IMR-90 (cell line): ENCODE data around the gene CBFA2T3. TPM values are rescaled to one million over a fixed set of nuclear protein-coding genes. Genes with fewer than 3 reads are reported as not detected.

ENCODE experiments used
- ATAC-seq: fragments of 200-7000 bp; cut with Tn5 transposase; 2 replicates; pipeline ENCODE4 v1.9.1; 2020; ENCODE audit warnings: low read depth, mild to moderate bottlenecking, moderate library complexity
- BruUV-seq: library from RNA; stranded (reverse); fragments of 400-500 nt; replicated peaks from 2 replicates; lab custom pipeline; 2021; lab: Mats Ljungman, UMichigan
- CTCF ChIA-PET: fragments of 300-600 bp; formaldehyde crosslinking; extraction: SDS; loops from one replicate; lab custom pipeline; 2021; ENCODE audit warnings: antibody characterized with exemption; lab: Yijun Ruan, JAX
- POLR2A ChIA-PET: fragments of 300-600 bp; sonication (Branson Sonifier 250); formaldehyde crosslinking; loops from one replicate; lab custom pipeline; 2022; ENCODE audit warnings: antibody characterized with exemption; ENCODE audit not compliant: unreplicated experiment; lab: Charles Lee
- DNase-seq: peaks from one replicate; pipeline ENCODE4 v3.0.0; 2013
- H2AFZ ChIP-seq: replicated peaks from 2 replicates; pipeline ENCODE3; 2013; ENCODE audit warnings: low read length, mild to moderate bottlenecking; ENCODE audit not compliant: poor library complexity
- H2AK5ac ChIP-seq: 2 replicates; pipeline ENCODE4 v1.6.1; 2013; ENCODE audit warnings: low read depth, low read length, inconsistent platforms
- H2AK9ac ChIP-seq: replicated peaks from 2 replicates; pipeline ENCODE3; 2013; ENCODE audit warnings: mild to moderate bottlenecking, low read depth, low read length, moderate library complexity; ENCODE audit not compliant: poor library complexity
- H2BK120ac ChIP-seq: 2 replicates; pipeline ENCODE4 v1.6.1; 2013; ENCODE audit warnings: low read depth, low read length, inconsistent platforms
- H2BK15ac ChIP-seq: 3 replicates; pipeline ENCODE4 v1.6.1; 2013; ENCODE audit warnings: low read depth, low read length, inconsistent platforms
- H2BK20ac ChIP-seq: 2 replicates; pipeline ENCODE4 v1.6.1; 2013; ENCODE audit warnings: low read depth, mild to moderate bottlenecking, inconsistent platforms, low read length, moderate library complexity
- H2BK5ac ChIP-seq: 2 replicates; pipeline ENCODE4 v1.6.1; 2013; ENCODE audit warnings: mild to moderate bottlenecking, low read depth, low read length, inconsistent platforms; ENCODE audit not compliant: poor library complexity, severe bottlenecking
- H3K14ac ChIP-seq: replicated peaks from 2 replicates; pipeline ENCODE4 v1.6.1; 2013; ENCODE audit warnings: low read depth, low read length, inconsistent platforms
- H3K18ac ChIP-seq: 2 replicates; pipeline ENCODE4 v1.6.1; 2013; ENCODE audit warnings: low read depth, low read length, control low read depth
- H3K23ac ChIP-seq: 2 replicates; pipeline ENCODE4 v1.6.1; 2013; ENCODE audit warnings: low read depth, low read length, inconsistent platforms
- H3K27ac ChIP-seq: 2 replicates; pipeline ENCODE4 v1.5.1; 2013; ENCODE audit warnings: mild to moderate bottlenecking, control low read depth, low read length; ENCODE audit not compliant: insufficient read depth
- H3K27me3 ChIP-seq: 2 replicates; pipeline ENCODE4 v1.6.1; 2013; ENCODE audit warnings: low read length; ENCODE audit not compliant: control insufficient read depth, insufficient read depth
- H3K36me3 ChIP-seq: 2 replicates; pipeline ENCODE4 v1.6.1; 2013; ENCODE audit warnings: low read length, mixed read lengths; ENCODE audit not compliant: control insufficient read depth, insufficient read depth
- H3K4ac ChIP-seq: 2 replicates; pipeline ENCODE4 v1.6.1; 2013; ENCODE audit warnings: low read depth, low read length, inconsistent platforms
- H3K4me1 ChIP-seq: 2 replicates; pipeline ENCODE4 v1.6.1; 2013; ENCODE audit warnings: low read length, mixed read lengths; ENCODE audit not compliant: control insufficient read depth, insufficient read depth
- H3K4me2 ChIP-seq: 2 replicates; pipeline ENCODE4 v1.6.1; 2013; ENCODE audit warnings: low read depth, mild to moderate bottlenecking, control low read depth, low read length, moderate library complexity
- H3K4me3 ChIP-seq: 2 replicates; pipeline ENCODE4 v1.5.1; 2013; ENCODE audit warnings: low read depth, mild to moderate bottlenecking, control low read depth, low read length, moderate library complexity; ENCODE audit not compliant: insufficient read depth
- H3K56ac ChIP-seq: 2 replicates; pipeline ENCODE4 v1.6.1; 2013; ENCODE audit warnings: low read length, inconsistent platforms; ENCODE audit not compliant: insufficient read depth; ENCODE audit errors: extremely low read depth
- H3K79me1 ChIP-seq, 2 experiments: 2 replicates each; pipeline ENCODE4 v1.6.1; 2013; ENCODE audit warnings: low read length in 2 of 2, inconsistent platforms in 1 of 2, low read depth in 1 of 2
- H3K9ac ChIP-seq: 2 replicates; pipeline ENCODE4 v1.6.1; 2013; ENCODE audit warnings: low read depth, low read length, control low read depth
- H3K9me1 ChIP-seq: 2 replicates; pipeline ENCODE4 v1.6.1; 2013; ENCODE audit warnings: low read length, inconsistent platforms; ENCODE audit not compliant: insufficient read depth
- H3K9me3 ChIP-seq: 2 replicates; pipeline ENCODE4 v1.6.1; 2013; ENCODE audit warnings: low read length; ENCODE audit not compliant: control insufficient read depth, insufficient read depth
- H4K20me1 ChIP-seq: 2 replicates; pipeline ENCODE4 v1.6.1; 2013; ENCODE audit warnings: low read length, inconsistent platforms; ENCODE audit not compliant: insufficient read depth
- H4K5ac ChIP-seq: 2 replicates; pipeline ENCODE4 v1.6.1; 2013; ENCODE audit warnings: mild to moderate bottlenecking, low read depth, low read length, control low read depth
- H4K8ac ChIP-seq, 2 experiments: 2 replicates each; pipeline ENCODE4 v1.6.1; 2013; ENCODE audit warnings: low read depth in 2 of 2, low read length in 2 of 2, control low read depth in 1 of 2, inconsistent platforms in 1 of 2
- H4K91ac ChIP-seq: 2 replicates; pipeline ENCODE4 v1.6.1; 2013; ENCODE audit warnings: low read depth, low read length, inconsistent platforms; ENCODE audit not compliant: insufficient read depth
- ELK1 ChIP-seq: fragments of 150-350 bp; IDR thresholded peaks from 2 replicates; pipeline ENCODE4 v1.6.1; 2016; ENCODE audit warnings: low read depth, mild to moderate bottlenecking, low read length, moderate library complexity, borderline replicate concordance
- MAFK ChIP-seq: IDR thresholded peaks from 2 replicates; pipeline ENCODE4 v1.6.1; 2012; ENCODE audit warnings: low read depth, low read length, improper control_type of control experiment
- SMC3 ChIP-seq: fragments of 150-350 bp; IDR thresholded peaks from 2 replicates; pipeline ENCODE4 v1.6.1; 2016; ENCODE audit warnings: low read depth, mild to moderate bottlenecking, antibody characterized with exemption, low read length, moderate library complexity
- USF2 ChIP-seq: fragments of 150-350 bp; IDR thresholded peaks from 2 replicates; pipeline ENCODE4 v1.6.1; 2017; ENCODE audit warnings: mild to moderate bottlenecking, antibody characterized with exemption, low read length, low read depth
- WGBS, 2 experiments: methylation state at CpG; one replicate each; pipeline versions ENCODE4 v1.1.5 to v1.1.7; 2013; ENCODE audit warnings: missing lambda C conversion rate in 2 of 2; ENCODE audit not compliant: insufficient read length in 1 of 2; ENCODE audit errors: extremely low coverage in 2 of 2; 5-methylcytosine and 5-hydroxymethylcytosine counted together
- dilution Hi-C: fragments of 300-500 bp; cut with HindIII; formaldehyde crosslinking; loops from one replicate; pipeline ENCODE4 v1.14.3; 2018; ENCODE audit warnings: low sequenced_read_pairs; ENCODE audit not compliant: unreplicated experiment
- in situ Hi-C: fragments of 300-500 bp; cut with MboI; formaldehyde crosslinking; loops from 3 replicates; pipeline ENCODE4 v1.14.3; 2019; ENCODE audit warnings: low sequenced_read_pairs, inconsistent platforms, mixed read lengths
- intact Hi-C: fragments of 100-400 bp; cut with micrococcal nuclease; formaldehyde crosslinking; loops from 2 replicates; pipeline ENCODE4 v1.10.0; 2022
- polyA plus RNA-seq, 3 experiments: library from polyadenylated mRNA; depleted of rRNA; stranded (reverse); fragments of >200 nt; gene quantifications; 2 replicates each; pipeline ENCODE4 v1.2.3, GENCODE V29; 2012; ENCODE audit warnings: low replicate concordance in 1 of 3
- total RNA-seq: library from RNA; depleted of rRNA; stranded (reverse); fragments of >200 nt; gene quantifications from 2 replicates; pipeline ENCODE4 v1.2.3, GENCODE V29; 2012

Gene CBFA2T3
- total and polyA plus RNA-seq, 2 of the 4 experiments (the other 2 are of a cell fraction) = not detected

GRCh38 chr16:88992351-88993165, 15.6 kb upstream of the CBFA2T3 start:
- Histone ChIP-seq H2AK5ac (no peak overlapping the region), H2AFZ (no peak overlapping the region), H3K27ac (no peak overlapping the region), H3K18ac (no peak overlapping the region), H2BK120ac (no peak overlapping the region), H3K9ac (no peak overlapping the region), H3K4ac (no peak overlapping the region), H2BK20ac (no peak overlapping the region), H3K9me3 (peaks cover 7% of the 10 kb centered on the region), H3K79me1 (no peaks in the 10 kb centered on the region), H3K14ac (no peak overlapping the region), H3K23ac (no peak overlapping the region), H4K20me1 (no peaks in the 10 kb centered on the region), H2AK9ac (no peak overlapping the region), H3K4me3 (no peak overlapping the region), H3K36me3 (no peaks in the 10 kb centered on the region), H3K27me3 (peaks cover 62% of the 10 kb centered on the region), H3K4me2 (no peak overlapping the region), H3K9me1 (no peaks in the 10 kb centered on the region), H2BK5ac (no peak overlapping the region), H4K91ac (no peak overlapping the region), H2BK15ac (no peak overlapping the region), H4K5ac (no peak overlapping the region), H3K4me1 (no peaks in the 10 kb centered on the region), H3K56ac (no peak overlapping the region), H4K8ac (no peak overlapping the region)
- dilution Hi-C loops = no loop called here
- DNase-seq (no peak), ATAC-seq (no peak)
- 26% methylated on average over 20 of the region's 36 CpGs; no CpG with 5 or more reads in 1 of the 2 experiments for WGBS, 2 experiments
- BruUV-seq = no TSS peak
- CTCF ChIA-PET = no interaction called here
- TF ChIP-seq MAFK (no peak), SMC3 (no peak), ELK1 (no peak), USF2 (no peak)
- in situ Hi-C loops = no loop called here
- intact Hi-C loops = no loop called here
- POLR2A ChIA-PET = no interaction called here
